BE2C (cell line): Measurements from ENCODE around the gene PCBP3.

Experiments
- DNase-seq: peaks from one replicate; pipeline ENCODE4 v3.0.0-alpha.2; 2020
- H3K27me3 ChIP-seq: fragments of 250-450 bp; sonication (Bioruptor Pico); 2 replicates; pipeline ENCODE4 v1.5.1; 2020; ENCODE audit warnings: mild to moderate bottlenecking
- H3K36me3 ChIP-seq: fragments of 250-450 bp; sonication (Bioruptor Pico); 2 replicates; pipeline ENCODE4 v1.5.1; 2020; ENCODE audit warnings: mild to moderate bottlenecking
- H3K4me1 ChIP-seq: fragments of 250-450 bp; sonication (Bioruptor Pico); 2 replicates; pipeline ENCODE4 v1.5.1; 2020
- H3K4me3 ChIP-seq: 2 replicates; pipeline ENCODE4 v1.5.1; 2011; ENCODE audit warnings: low read depth, low read length
- H3K9me3 ChIP-seq: fragments of 250-450 bp; sonication (Bioruptor Pico); 2 replicates; pipeline ENCODE4 v1.5.1; 2020
- CTCF ChIP-seq: IDR thresholded peaks from 2 replicates; pipeline ENCODE4 v1.5.1; 2012; ENCODE audit warnings: mild to moderate bottlenecking, low read depth, low read length

PCBP3 gene

GRCh38 chr21:45835301-45836267, 192.1 kb downstream of the PCBP3 start:
- peaks cover 11% of the 10 kb centered on the region for H3K4me1 ChIP-seq
- DNase-seq, result peak; percentile 64
- no peaks in the 10 kb centered on the region for H3K9me3 ChIP-seq
- H3K27me3 ChIP-seq, result no peaks in the 10 kb centered on the region
- no peak overlapping the region for H3K4me3 ChIP-seq
- no peaks in the 10 kb centered on the region for H3K36me3 ChIP-seq
- TF ChIP-seq CTCF, result no peak

GRCh38 chr21:45836268-45836655, 192.7 kb downstream of the PCBP3 start:
- Histone ChIP-seq H3K27me3 (no peaks in the 10 kb centered on the region), H3K9me3 (peaks cover 2% of the 10 kb centered on the region; the same call in 1 of the 2 replicates), H3K4me3 (no peak overlapping the region), H3K36me3 (no peaks in the 10 kb centered on the region), H3K4me1 (peaks cover 11% of the 10 kb centered on the region)
- no peak for TF ChIP-seq CTCF
- DNase-seq, result peak; percentile 51

DNA sequence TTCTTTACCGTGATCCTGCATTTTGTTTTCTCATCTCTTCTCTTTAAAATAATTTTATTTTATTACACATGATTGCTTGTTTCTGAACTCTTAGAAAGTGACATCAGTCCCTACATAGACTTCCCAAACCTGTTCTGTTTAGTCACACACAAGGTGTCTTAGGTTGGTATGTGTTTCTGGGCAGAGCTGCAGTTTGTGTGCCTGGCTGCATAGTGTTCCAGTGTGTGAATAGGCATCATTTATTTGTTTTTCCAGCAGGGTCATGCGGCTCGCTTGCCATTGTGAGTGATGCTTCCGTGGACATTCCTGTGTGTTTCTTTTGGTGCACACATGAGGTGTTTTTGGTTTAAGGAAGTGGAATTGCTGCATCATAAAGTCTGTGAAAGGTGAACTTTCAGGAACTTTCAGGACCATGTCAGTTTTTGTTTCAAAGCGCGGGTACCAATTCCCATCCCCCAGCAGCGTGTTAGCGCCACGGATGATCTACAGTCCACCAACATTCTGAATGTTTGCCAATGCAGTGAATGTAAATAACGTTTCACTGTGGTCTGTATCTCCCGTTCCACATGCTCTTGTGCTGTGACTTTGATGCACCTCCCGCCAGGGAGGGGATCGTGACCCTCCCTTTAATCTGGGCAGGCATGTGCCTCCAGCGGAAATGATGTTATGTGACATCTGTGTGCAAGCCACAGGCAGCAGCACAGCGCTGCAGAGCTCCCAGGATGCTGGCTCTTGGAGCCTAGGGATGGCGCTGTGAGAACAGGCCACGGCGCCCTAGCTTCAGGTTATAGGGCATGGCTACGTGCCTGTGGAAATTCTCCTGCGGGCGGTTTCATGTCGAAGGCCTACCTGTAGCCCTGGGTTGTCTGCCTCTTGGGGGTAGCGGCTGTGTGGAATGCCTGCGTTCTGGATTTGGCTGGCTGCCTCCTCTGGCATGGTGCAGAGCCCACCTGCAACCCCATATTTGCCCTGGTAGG, 193.5 kb downstream of the PCBP3 start:
- H3K36me3 ChIP-seq, result no peaks in the 10 kb centered on the region
- DNase-seq, result no peak
- no peak for TF ChIP-seq CTCF
- H3K9me3 ChIP-seq, result peaks cover 2% of the 10 kb centered on the region; the same call in 1 of the 2 replicates
- H3K4me1 ChIP-seq, result peaks cover 11% of the 10 kb centered on the region
- no peaks in the 10 kb centered on the region for H3K27me3 ChIP-seq
- H3K4me3 ChIP-seq, result no peak overlapping the region

GRCh38 chr21:45837936-45838335, 194.4 kb downstream of the PCBP3 start:
- peaks cover 11% of the 10 kb centered on the region for H3K4me1 ChIP-seq
- H3K36me3 ChIP-seq, result no peaks in the 10 kb centered on the region
- no peak overlapping the region for H3K4me3 ChIP-seq
- H3K27me3 ChIP-seq, result no peaks in the 10 kb centered on the region
- no peak for TF ChIP-seq CTCF
- H3K9me3 ChIP-seq, result peaks cover 2% of the 10 kb centered on the region; the same call in 1 of the 2 replicates
- DNase-seq, result no peak

GRCh38 chr21:45838634-45839033, 195.1 kb downstream of the PCBP3 start:
- H3K4me1 ChIP-seq, result peaks cover 16% of the 10 kb centered on the region
- DNase-seq, result no peak
- no peak for TF ChIP-seq CTCF
- no peaks in the 10 kb centered on the region for H3K27me3 ChIP-seq
- no peaks in the 10 kb centered on the region for H3K36me3 ChIP-seq
- no peak overlapping the region for H3K4me3 ChIP-seq
- peaks cover 2% of the 10 kb centered on the region; the same call in 1 of the 2 replicates for H3K9me3 ChIP-seq
